Right hindlimb (tissue), 1 donor: Measurements from ENCODE around the gene ARHGDIB.

Experiments
- DNase-seq: peaks from one replicate; pipeline ENCODE4 v3.0.0-alpha.2; 2018

The ARHGDIB gene

GRCh38 chr12:14982562-14982961, 21.2 kb upstream of the ARHGDIB start:
- DNase-seq = no peak

- DNase-seq = no peak
Measured at GRCh38 chr12:14981049-14981448, 19.6 kb upstream of the ARHGDIB start.

- no peak for DNase-seq
Measured at GRCh38 chr12:14979468-14979867, 18.1 kb upstream of the ARHGDIB start.

GRCh38 chr12:14976658-14977057, 15.3 kb upstream of the ARHGDIB start:
- no peak for DNase-seq

GRCh38 chr12:14975457-14975856, 14.1 kb upstream of the ARHGDIB start:
- DNase-seq = no peak

GRCh38 chr12:14974633-14975032, 13.2 kb upstream of the ARHGDIB start:
- DNase-seq = no peak

- no peak for DNase-seq
Measured at GRCh38 chr12:14972816-14973215, 11.4 kb upstream of the ARHGDIB start, which contains the start of gene PDE6H. Gene PDE6H (plus strand): TSS chr12:14973042. CDS start chr12:14978013, 4,971 bp downstream.

GRCh38 chr12:14970473-14970872, 9.1 kb upstream of the ARHGDIB start:
- DNase-seq = no peak

- DNase-seq = no peak
Measured at GRCh38 chr12:14968478-14968877, 7.1 kb upstream of the ARHGDIB start.

GRCh38 chr12:14965221-14965620, 3.8 kb upstream of the ARHGDIB start:
- no peak for DNase-seq

GRCh38 chr12:14964406-14964805, 3.0 kb upstream of the ARHGDIB start:
- no peak for DNase-seq

- no peak for DNase-seq
Measured at GRCh38 chr12:14963520-14963919, 2.1 kb upstream of the ARHGDIB start.

- no peak for DNase-seq
Measured at GRCh38 chr12:14962797-14963196, 1.4 kb upstream of the ARHGDIB start.

- no peak for DNase-seq
Measured at GRCh38 chr12:14962153-14962539, 745 bp upstream of the ARHGDIB start.

- DNase-seq = no peak
Measured at GRCh38 chr12:14960548-14961465, 594 bp downstream of the ARHGDIB start.

GRCh38 chr12:14959916-14960496, 1.4 kb downstream of the ARHGDIB start:
- DNase-seq = no peak

GRCh38 chr12:14959463-14959862, 1.9 kb downstream of the ARHGDIB start:
- DNase-seq = no peak

- no peak for DNase-seq
Measured at GRCh38 chr12:14959126-14959440, 2.3 kb downstream of the ARHGDIB start.

- DNase-seq = no peak
Measured at GRCh38 chr12:14958361-14959125, 2.9 kb downstream of the ARHGDIB start.

GRCh38 chr12:14957551-14958168, 3.7 kb downstream of the ARHGDIB start:
- no peak for DNase-seq

GRCh38 chr12:14956905-14957304, 4.5 kb downstream of the ARHGDIB start:
- DNase-seq = no peak

- no peak for DNase-seq
Measured at GRCh38 chr12:14956024-14956891, 5.1 kb downstream of the ARHGDIB start.
